ENCODE results near the gene CHMP4A. TPM values are rescaled to one million over a fixed set of nuclear protein-coding genes. Genes with fewer than 3 reads are reported as not detected.
A peak's percentile ranks its signal among the peaks of the same experiment; 100 is the strongest.

The CHMP4A gene
- total and polyA plus RNA-seq, 2 of the 13 experiments (the other 11 are each of a cell fraction or from before 2014, with no cell fraction given) = 83.6 to 113 TPM

GRCh38 chr14:24215495-24216344 is 2.4 kb upstream of the CHMP4A start, which contains the start of gene MDP1 (continued):
- TF ChIP-seq, protein P1, sequence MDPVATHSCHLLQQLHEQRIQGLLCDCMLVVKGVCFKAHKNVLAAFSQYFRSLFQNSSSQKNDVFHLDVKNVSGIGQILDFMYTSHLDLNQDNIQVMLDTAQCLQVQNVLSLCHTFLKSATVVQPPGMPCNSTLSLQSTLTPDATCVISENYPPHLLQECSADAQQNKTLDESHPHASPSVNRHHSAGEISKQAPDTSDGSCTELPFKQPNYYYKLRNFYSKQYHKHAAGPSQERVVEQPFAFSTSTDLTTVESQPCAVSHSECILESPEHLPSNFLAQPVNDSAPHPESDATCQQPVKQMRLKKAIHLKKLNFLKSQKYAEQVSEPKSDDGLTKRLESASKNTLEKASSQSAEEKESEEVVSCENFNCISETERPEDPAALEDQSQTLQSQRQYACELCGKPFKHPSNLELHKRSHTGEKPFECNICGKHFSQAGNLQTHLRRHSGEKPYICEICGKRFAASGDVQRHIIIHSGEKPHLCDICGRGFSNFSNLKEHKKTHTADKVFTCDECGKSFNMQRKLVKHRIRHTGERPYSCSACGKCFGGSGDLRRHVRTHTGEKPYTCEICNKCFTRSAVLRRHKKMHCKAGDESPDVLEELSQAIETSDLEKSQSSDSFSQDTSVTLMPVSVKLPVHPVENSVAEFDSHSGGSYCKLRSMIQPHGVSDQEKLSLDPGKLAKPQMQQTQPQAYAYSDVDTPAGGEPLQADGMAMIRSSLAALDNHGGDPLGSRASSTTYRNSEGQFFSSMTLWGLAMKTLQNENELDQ (CRISPR knock-in tag; IDR thresholded peaks at IDR 0.05; ENCODE audit: borderline replicate concordance) = peak; percentile 90; the same call in 1 of the 2 replicates
- no peak for TF ChIP-seq ZEB1 (IDR thresholded peaks at IDR 0.05; ENCODE audit: insufficient replicate concordance, low read depth)

DNA sequence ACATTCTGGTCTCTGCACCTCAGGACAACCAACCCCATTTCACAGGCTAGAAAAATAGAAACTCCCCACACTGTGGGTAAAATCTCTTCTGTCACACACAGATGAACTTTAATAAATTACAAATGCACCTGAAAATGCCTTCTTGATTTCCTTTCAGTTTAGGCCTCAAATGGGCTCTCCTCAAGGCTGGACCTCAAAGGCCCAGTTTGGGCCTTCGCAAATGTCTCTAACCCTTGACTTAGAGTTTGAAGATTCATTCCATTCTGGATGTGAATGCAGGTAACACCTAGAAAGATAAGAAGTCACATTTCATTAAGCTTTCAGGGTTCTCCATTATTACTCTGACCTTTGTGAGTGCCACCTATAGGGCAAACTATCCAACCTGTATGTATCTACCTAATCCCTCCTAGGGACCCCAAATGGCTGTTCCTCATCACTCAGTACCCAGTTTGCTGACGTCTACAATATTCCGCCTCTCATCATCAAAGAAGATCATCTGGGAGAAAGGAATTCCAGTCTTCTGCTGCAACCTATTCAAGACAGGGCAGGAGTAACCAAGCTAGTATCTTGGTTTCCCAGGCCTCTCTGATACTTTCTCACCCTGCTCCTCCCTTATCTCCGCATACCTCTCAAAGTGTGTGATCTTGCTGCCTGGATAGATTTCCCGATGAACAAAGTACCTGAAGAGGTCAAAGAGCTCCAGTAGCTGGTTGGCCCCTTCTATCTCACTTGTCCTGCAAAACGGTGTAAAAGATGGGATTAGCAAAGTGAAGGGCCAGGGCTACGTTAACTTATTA is 776 bp upstream of the CHMP4A start:
- FAIRE-seq (no peak), ATAC-seq (no peak), DNase-seq (ENCODE audit: low spot score) (peak; percentile 42)
- in situ Hi-C loops (cut with HindIII; ENCODE audit: extremely low pct_ligation_motif_present, low pct_unique_long_range_greater_than_20kb) (no loop called here), intact Hi-C loops (cut with micrococcal nuclease; ENCODE audit: unreplicated experiment) (loop anchor here (1.0 kb wide), 3 partner anchors 18 to 73 kb away; partner anchors contain the start of genes EMC9 and IRF9)
- BruUV-seq (replicated peaks) = TSS peak; percentile 95
- no peaks in the 10 kb centered on the region; a peak in 1 of 5 replicates for H3K27me3 ChIP-seq (ENCODE audit: control insufficient read depth in 1 of 2, insufficient read depth in 2 of 2, low read length in 2 of 2)
- peak overlapping the region; percentile 85 for H3K27ac ChIP-seq (ENCODE audit: extremely low read length, insufficient read depth, low read length)
- H3K4me3 ChIP-seq (replicated peaks in 1 of 3; ENCODE audit: insufficient read depth in 1 of 3, low read depth in 2 of 3, low read length in 3 of 3) = peak overlapping the region; percentile 71 to 98 (median 87)
- H3K4me1 ChIP-seq (ENCODE audit: insufficient read depth, low read length) = peaks cover 39% of the 10 kb centered on the region
- H3K36me3 ChIP-seq (replicated peaks in 1 of 2; ENCODE audit: control insufficient read depth in 1 of 2, insufficient read depth in 2 of 2, low read length in 2 of 2) = peaks cover 20 to 35% of the 10 kb centered on the region in 2 experiments
- no peaks in the 10 kb centered on the region for H4K20me1 ChIP-seq (ENCODE audit: insufficient read depth, low read length)
- H2AFZ ChIP-seq (ENCODE audit: low read length) = peak overlapping the region; percentile 12
- H3K79me2 ChIP-seq (ENCODE audit: insufficient read depth, low read length) = peaks cover 3% of the 10 kb centered on the region
- 86% methylated on average over 7 of the region's 7 CpGs for WGBS (ENCODE audit: low lambda C conversion rate)
- H3K4me2 ChIP-seq (ENCODE audit: low read depth, low read length) = peak overlapping the region; percentile 93
- H3K9ac ChIP-seq (ENCODE audit: insufficient read depth, low read depth, low read length) = peak overlapping the region; percentile 94
- no peaks in the 10 kb centered on the region for H3K9me3 ChIP-seq (ENCODE audit: low read length)
- ChIA-PET CTCF (ENCODE audit: low intra/inter-chr PET ratio, low total read pairs) (interaction anchor here (1.3 to 2.1 kb wide), 2 partner anchors 83 to 85 kb away, joined by 4 to 9 read pairs; partner anchors contain the start of genes DHRS1 and NOP9), POLR2A (interaction anchor here (0.7 to 8.1 kb wide), 49 partner anchors 9 to 1236 kb away, joined by 3 to 230 read pairs (median 8); partner anchors contain the start of genes CBLN3, CIDEB, DCAF11 and DHRS1)
- TF ChIP-seq CEBPB (IDR thresholded peaks at IDR 0.05; ENCODE audit: borderline replicate concordance, low read depth, low read length) (no peak), ZNF530 (CRISPR knock-in tag; IDR thresholded peaks at IDR 0.05; ENCODE audit: low read depth) (no peak), ZNF558 (CRISPR knock-in tag; IDR thresholded peaks at IDR 0.05; ENCODE audit: borderline replicate concordance) (no peak), JUND (CRISPR knock-in tag; IDR thresholded peaks at IDR 0.05) (0 out of 2 replicates have a peak, but pooled peaks have one; percentile 1), ZSCAN21 (CRISPR knock-in tag; IDR thresholded peaks at IDR 0.05; ENCODE audit: borderline replicate concordance) (no peak), NFKBIZ (CRISPR knock-in tag; IDR thresholded peaks at IDR 0.05) (0 out of 2 replicates have a peak, but pooled peaks have one; percentile 3), GLMP (CRISPR knock-in tag; IDR thresholded peaks at IDR 0.05; ENCODE audit: borderline replicate concordance) (no peak), ZSCAN20 (CRISPR knock-in tag; IDR thresholded peaks at IDR 0.05; ENCODE audit: borderline replicate concordance) (no peak), ZMAT3 (CRISPR knock-in tag; conservative IDR thresholded peaks at IDR 0.05) (no peak), SNAI1 (CRISPR knock-in tag; IDR thresholded peaks at IDR 0.05; ENCODE audit: borderline replicate concordance) (0 out of 2 replicates have a peak, but pooled peaks have one; percentile 38), ZNF839 (CRISPR knock-in tag; IDR thresholded peaks at IDR 0.05; ENCODE audit: borderline replicate concordance) (no peak), MAF1 (CRISPR knock-in tag; IDR thresholded peaks at IDR 0.05; ENCODE audit: borderline replicate concordance) (no peak)
- TF ChIP-seq, protein P2, sequence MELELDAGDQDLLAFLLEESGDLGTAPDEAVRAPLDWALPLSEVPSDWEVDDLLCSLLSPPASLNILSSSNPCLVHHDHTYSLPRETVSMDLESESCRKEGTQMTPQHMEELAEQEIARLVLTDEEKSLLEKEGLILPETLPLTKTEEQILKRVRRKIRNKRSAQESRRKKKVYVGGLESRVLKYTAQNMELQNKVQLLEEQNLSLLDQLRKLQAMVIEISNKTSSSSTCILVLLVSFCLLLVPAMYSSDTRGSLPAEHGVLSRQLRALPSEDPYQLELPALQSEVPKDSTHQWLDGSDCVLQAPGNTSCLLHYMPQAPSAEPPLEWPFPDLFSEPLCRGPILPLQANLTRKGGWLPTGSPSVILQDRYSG (CRISPR knock-in tag; IDR thresholded peaks at IDR 0.05) = 0 out of 2 replicates have a peak, but pooled peaks have one; percentile 0

Measured in HepG2 (cell line).